Measurements from ENCODE around the gene OTUD7B. TPM values are rescaled to one million over a fixed set of nuclear protein-coding genes. Genes with fewer than 3 reads are reported as not detected.

Gene OTUD7B
- total RNA-seq, 2 experiments from 2014 or later, result 2.0 to 2.9 TPM

GRCh38 chr1:150012611-150013010, 2.1 kb upstream of the OTUD7B start:
- no peaks in the 10 kb centered on the region for H3K36me3 ChIP-seq (ENCODE audit: insufficient read depth, low read length)
- Mint-ChIP-seq H3K9me3 (no peaks in the 10 kb centered on the region), H3K36me3 (ENCODE audit: low read depth) (peaks cover 5% of the 10 kb centered on the region), H3K27ac (no peak overlapping the region), H3K4me3 (no peak overlapping the region), H3K4me1 (ENCODE audit: low read depth) (peaks cover 29% of the 10 kb centered on the region), H3K27me3 (no peaks in the 10 kb centered on the region)
- intact Hi-C loops (cut with DNase I, micrococcal nuclease), result no loop called here
- TF ChIP-seq CTCF (IDR thresholded peaks at IDR 0.05), result no peak
- ATAC-seq (ENCODE audit: poor library complexity) (no peak), DNase-seq (no peak)
- ChIA-PET POLR2A (interaction anchor here (2.6 kb wide), 1 partner anchor 125 kb away, joined by 12 read pairs; a partner anchor contains a TSS), CTCF (interaction anchor here (0.8 kb wide), 1 partner anchor 50 kb away, joined by 4 read pairs; no protein-coding TSS in a partner anchor)
- H3K27ac ChIP-seq (ENCODE audit: low read depth in 1 of 2, low read length in 2 of 2), result no peak overlapping the region
- no peaks in the 10 kb centered on the region for H3K9me3 ChIP-seq (ENCODE audit: control insufficient read depth in 1 of 2, insufficient read depth in 1 of 2, low read length in 2 of 2)
- peaks cover 8% of the 10 kb centered on the region for H3K4me1 ChIP-seq (ENCODE audit: insufficient read depth, low read length)
- no peaks in the 10 kb centered on the region for H3K27me3 ChIP-seq (ENCODE audit: control insufficient read depth in 1 of 2, insufficient read depth in 2 of 2, low read length in 2 of 2)
- no peak overlapping the region for H3K4me3 ChIP-seq (ENCODE audit: low read length)

DNA sequence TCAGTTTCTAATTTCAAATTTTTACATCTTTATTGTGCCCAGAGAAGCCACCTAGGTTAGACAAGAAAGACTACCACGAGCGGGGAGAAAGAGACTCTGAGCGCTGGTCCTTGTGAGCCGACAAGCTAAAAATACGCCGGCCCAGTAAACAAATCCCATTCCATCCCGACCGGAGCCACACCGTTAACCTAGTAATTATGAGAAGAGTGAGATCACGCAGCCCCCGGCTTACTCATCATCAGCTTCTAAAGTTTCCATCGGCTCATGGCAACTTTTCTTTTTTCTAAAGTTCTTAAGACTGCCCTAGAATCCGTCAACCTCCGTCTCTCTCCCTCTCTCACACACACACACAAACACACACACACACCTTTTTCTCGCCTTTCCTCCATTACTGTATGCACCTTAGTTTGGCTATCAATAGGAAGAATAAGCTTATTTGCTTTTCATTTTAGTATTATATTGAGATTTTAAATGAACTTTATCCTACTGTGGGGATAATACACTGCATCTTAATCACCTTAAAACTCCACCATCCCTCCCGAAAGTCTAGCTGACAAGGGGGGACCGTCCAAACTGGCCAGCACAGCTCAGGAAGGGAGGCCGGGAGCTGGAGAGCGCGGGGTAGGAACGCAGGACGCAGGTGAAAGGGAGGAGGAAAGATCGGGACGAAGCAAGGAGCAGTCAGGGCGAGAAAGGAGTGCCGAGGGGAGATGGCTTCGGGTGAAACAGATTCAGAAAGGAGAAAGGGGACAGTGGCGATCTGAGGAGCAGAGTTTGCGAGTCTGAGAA, 728 bp downstream of the OTUD7B start:
- H3K4me1 ChIP-seq (ENCODE audit: insufficient read depth, low read length), result peaks cover 8% of the 10 kb centered on the region
- peak overlapping the region; percentile 77 for H3K4me3 ChIP-seq (ENCODE audit: low read length)
- H3K27ac ChIP-seq (ENCODE audit: low read depth in 1 of 2, low read length in 2 of 2), result no peak overlapping the region
- no peaks in the 10 kb centered on the region for H3K9me3 Mint-ChIP-seq
- H3K4me1 Mint-ChIP-seq (ENCODE audit: low read depth), result peaks cover 33% of the 10 kb centered on the region
- H3K4me3 Mint-ChIP-seq, result peak overlapping the region; percentile 96
- H3K9me3 ChIP-seq (ENCODE audit: control insufficient read depth in 1 of 2, insufficient read depth in 1 of 2, low read length in 2 of 2), result no peaks in the 10 kb centered on the region
- H3K27ac Mint-ChIP-seq, result peak overlapping the region; percentile 66
- no peaks in the 10 kb centered on the region for H3K27me3 ChIP-seq (ENCODE audit: control insufficient read depth in 1 of 2, insufficient read depth in 2 of 2, low read length in 2 of 2)
- DNase-seq (peak in 11 of 14 experiments; percentile 2 to 55 (median 10)), ATAC-seq (ENCODE audit: poor library complexity) (peak; percentile 56)
- ChIA-PET POLR2A (interaction anchor here (0.8 to 3.6 kb wide), 9 partner anchors 8 to 226 kb away, joined by 3 to 36 read pairs (median 3); partner anchors contain the start of genes ANP32E, PLEKHO1 and VPS45), CTCF (interaction anchor here (0.8 kb wide), 1 partner anchor 41 kb away, joined by 3 read pairs; no protein-coding TSS in a partner anchor)
- intact Hi-C loops (cut with DNase I, micrococcal nuclease), result no loop called here
- peaks cover 5% of the 10 kb centered on the region for H3K36me3 Mint-ChIP-seq (ENCODE audit: low read depth)
- no peaks in the 10 kb centered on the region for H3K36me3 ChIP-seq (ENCODE audit: insufficient read depth, low read length)
- no peaks in the 10 kb centered on the region for H3K27me3 Mint-ChIP-seq
- no peak for TF ChIP-seq CTCF (IDR thresholded peaks at IDR 0.05)

DNA sequence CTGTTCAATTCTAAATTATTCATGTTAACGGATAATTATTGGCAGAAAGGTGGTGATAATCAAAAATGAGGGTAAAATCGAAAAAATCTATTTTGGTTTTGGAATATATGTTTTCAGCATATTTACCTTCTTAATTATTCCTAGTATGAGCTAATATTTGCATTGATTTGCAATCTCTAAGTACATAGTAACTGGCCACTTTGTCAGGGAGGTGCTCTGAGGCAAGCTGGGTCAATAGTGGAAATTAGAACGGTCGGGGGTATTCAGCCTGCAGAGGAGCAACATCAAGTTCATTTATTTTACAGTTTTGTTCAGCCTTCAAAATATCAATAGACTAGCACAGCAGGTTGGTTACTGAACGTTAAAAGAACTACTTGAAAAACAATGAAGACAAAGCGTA, 1.8 kb downstream of the OTUD7B start:
- no peak for TF ChIP-seq CTCF (IDR thresholded peaks at IDR 0.05)
- no peak overlapping the region for H3K27ac Mint-ChIP-seq
- H3K9me3 Mint-ChIP-seq, result no peaks in the 10 kb centered on the region
- no peaks in the 10 kb centered on the region for H3K27me3 Mint-ChIP-seq
- H3K4me1 ChIP-seq (ENCODE audit: insufficient read depth, low read length), result peaks cover 8% of the 10 kb centered on the region
- peak overlapping the region; percentile 96 for H3K4me3 Mint-ChIP-seq
- intact Hi-C loops (cut with DNase I, micrococcal nuclease), result no loop called here
- no peaks in the 10 kb centered on the region for H3K36me3 ChIP-seq (ENCODE audit: insufficient read depth, low read length)
- H3K4me3 ChIP-seq (ENCODE audit: low read length), result no peak overlapping the region
- H3K9me3 ChIP-seq (ENCODE audit: control insufficient read depth in 1 of 2, insufficient read depth in 1 of 2, low read length in 2 of 2), result no peaks in the 10 kb centered on the region
- ATAC-seq (ENCODE audit: poor library complexity) (no peak), DNase-seq (no peak)
- H3K27ac ChIP-seq (ENCODE audit: low read depth in 1 of 2, low read length in 2 of 2), result no peak overlapping the region
- peaks cover 33% of the 10 kb centered on the region for H3K4me1 Mint-ChIP-seq (ENCODE audit: low read depth)
- H3K36me3 Mint-ChIP-seq (ENCODE audit: low read depth), result peaks cover 9% of the 10 kb centered on the region
- ChIA-PET CTCF (no interaction called here), POLR2A (interaction anchor here (1.1 to 3.6 kb wide), 2 partner anchors 121 to 227 kb away, joined by 3 to 36 read pairs; partner anchors contain the start of gene ANP32E)
- H3K27me3 ChIP-seq (ENCODE audit: control insufficient read depth in 1 of 2, insufficient read depth in 2 of 2, low read length in 2 of 2), result no peaks in the 10 kb centered on the region
